Vagina (tissue), 2 donors: ENCODE results near the gene RNF4.

ENCODE experiments used
- POLR2A ChIP-seq, 2 donors: fragments of 450-650 bp; IDR thresholded peaks; one replicate each; pipeline ENCODE4 v1.6.1; 2017; ENCODE audit warnings: antibody characterized with exemption in 2 of 2, mild to moderate bottlenecking in 2 of 2, moderate library complexity in 2 of 2
- POLR2AphosphoS5 ChIP-seq, 2 donors: sonication (generic); formaldehyde crosslinking; IDR thresholded peaks; one replicate each; pipeline ENCODE4 v1.9.0; 2017; ENCODE audit warnings: antibody characterized with exemption in 2 of 2, mild to moderate bottlenecking in 2 of 2, low read depth in 1 of 2; ENCODE audit not compliant: insufficient read depth in 1 of 2
- TF ChIP-seq, protein P1 (sequence below), 3 experiments: fragments of 450-650 bp in 2 of 3; fragments of 200-600 bp in 1 of 3; sonication (generic) in 1 of 3; IDR thresholded peaks; one replicate each; pipeline ENCODE4 v1.5.1; 2017 to 2019; ENCODE audit warnings: antibody characterized with exemption in 3 of 3, mild to moderate bottlenecking in 2 of 3, moderate library complexity in 2 of 3

DNA sequence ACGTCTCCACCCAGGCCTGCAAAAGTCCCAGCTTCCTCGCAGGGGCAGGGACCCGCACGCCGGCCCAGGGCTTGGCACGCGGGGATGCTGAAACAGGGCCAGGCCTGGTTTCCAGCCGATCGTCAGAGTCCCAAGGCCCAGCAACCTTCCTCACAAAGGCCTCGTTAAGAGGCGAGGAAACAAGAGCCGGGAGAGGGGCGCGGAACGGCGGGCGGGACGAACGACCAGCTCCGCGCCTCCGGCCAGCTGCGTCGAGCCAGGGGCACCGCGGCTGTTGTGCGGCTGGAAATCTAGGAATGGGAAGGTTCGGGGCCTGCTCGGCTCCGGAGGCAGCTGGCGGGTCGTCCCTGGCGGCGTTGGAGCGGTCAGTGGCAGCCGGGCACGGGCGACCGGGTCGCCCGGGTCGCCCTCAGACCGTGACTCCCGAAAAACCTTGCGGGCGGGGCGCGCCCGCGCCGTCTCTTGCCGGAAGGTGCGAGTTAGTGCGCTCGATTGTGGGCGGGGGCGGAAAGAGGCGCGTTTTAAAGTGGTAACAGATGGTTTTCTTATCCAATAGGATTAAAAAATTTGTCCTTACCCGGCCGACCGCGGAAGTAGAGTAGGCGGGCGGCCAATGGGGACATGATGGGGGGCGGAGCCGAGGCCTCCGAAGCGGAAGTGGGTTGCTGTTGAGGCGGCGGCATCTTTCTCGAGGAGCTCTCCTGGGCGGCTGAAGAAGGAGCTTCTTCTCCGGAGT is at the start of gene RNF4:
- TF ChIP-seq, protein P1, sequence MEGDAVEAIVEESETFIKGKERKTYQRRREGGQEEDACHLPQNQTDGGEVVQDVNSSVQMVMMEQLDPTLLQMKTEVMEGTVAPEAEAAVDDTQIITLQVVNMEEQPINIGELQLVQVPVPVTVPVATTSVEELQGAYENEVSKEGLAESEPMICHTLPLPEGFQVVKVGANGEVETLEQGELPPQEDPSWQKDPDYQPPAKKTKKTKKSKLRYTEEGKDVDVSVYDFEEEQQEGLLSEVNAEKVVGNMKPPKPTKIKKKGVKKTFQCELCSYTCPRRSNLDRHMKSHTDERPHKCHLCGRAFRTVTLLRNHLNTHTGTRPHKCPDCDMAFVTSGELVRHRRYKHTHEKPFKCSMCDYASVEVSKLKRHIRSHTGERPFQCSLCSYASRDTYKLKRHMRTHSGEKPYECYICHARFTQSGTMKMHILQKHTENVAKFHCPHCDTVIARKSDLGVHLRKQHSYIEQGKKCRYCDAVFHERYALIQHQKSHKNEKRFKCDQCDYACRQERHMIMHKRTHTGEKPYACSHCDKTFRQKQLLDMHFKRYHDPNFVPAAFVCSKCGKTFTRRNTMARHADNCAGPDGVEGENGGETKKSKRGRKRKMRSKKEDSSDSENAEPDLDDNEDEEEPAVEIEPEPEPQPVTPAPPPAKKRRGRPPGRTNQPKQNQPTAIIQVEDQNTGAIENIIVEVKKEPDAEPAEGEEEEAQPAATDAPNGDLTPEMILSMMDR (IDR thresholded peaks at IDR 0.05) = no peak
- TF ChIP-seq POLR2A (IDR thresholded peaks at IDR 0.05) (peak in 1 of 2 donors; percentile 15), POLR2AphosphoS5 (IDR thresholded peaks at IDR 0.05; ENCODE audit: insufficient read depth in 1 of 2, low read depth in 1 of 2) (peak; percentile 86 to 94)
